HG02884 (cell line): ENCODE results near the gene GEMIN7.
A peak's percentile ranks its signal among the peaks of the same experiment; 100 is the strongest.

Experiments used
- ATAC-seq: cut with Tn5 transposase; IDR thresholded peaks from one replicate; pipeline ENCODE4 v1.9.1; 2021; ENCODE audit warnings: mild to moderate bottlenecking, moderate library complexity; ENCODE audit not compliant: unreplicated experiment

The GEMIN7 gene

GRCh38 chr19:45059258-45059965 is 19.6 kb upstream of the GEMIN7 start:
- no peak for ATAC-seq

GRCh38 chr19:45061965-45062364 is 17.1 kb upstream of the GEMIN7 start:
- ATAC-seq, result no peak

GRCh38 chr19:45063851-45064801 is 14.9 kb upstream of the GEMIN7 start:
- ATAC-seq, result no peak

- ATAC-seq, result no peak
Observed at GRCh38 chr19:45066921-45067661, 12.0 kb upstream of the GEMIN7 start.

GRCh38 chr19:45068041-45068440 is 11.0 kb upstream of the GEMIN7 start:
- ATAC-seq, result no peak

- ATAC-seq, result no peak
Observed at GRCh38 chr19:45069056-45069455, 10.0 kb upstream of the GEMIN7 start.

GRCh38 chr19:45070214-45070613 is 8.8 kb upstream of the GEMIN7 start:
- no peak for ATAC-seq

GRCh38 chr19:45070861-45071544 is 8.1 kb upstream of the GEMIN7 start:
- no peak for ATAC-seq

- no peak for ATAC-seq
Observed at GRCh38 chr19:45071545-45071938, 7.5 kb upstream of the GEMIN7 start.

- no peak for ATAC-seq
Observed at GRCh38 chr19:45071969-45072790, 6.9 kb upstream of the GEMIN7 start.

- no peak for ATAC-seq
Observed at GRCh38 chr19:45074744-45075300, 4.2 kb upstream of the GEMIN7 start.

GRCh38 chr19:45075301-45076028 is 3.6 kb upstream of the GEMIN7 start:
- peak; percentile 50 for ATAC-seq

- ATAC-seq, result peak; percentile 47
Observed at GRCh38 chr19:45076029-45076850, 2.8 kb upstream of the GEMIN7 start, which contains the start of gene ZNF296. ZNF296 (minus strand) TSS chr19:45076478; CDS start chr19:45076373, 105 bp downstream.

GRCh38 chr19:45076851-45077730 is 2.0 kb upstream of the GEMIN7 start:
- no peak for ATAC-seq

- no peak for ATAC-seq
Observed at GRCh38 chr19:45078390-45079062, 534 bp upstream of the GEMIN7 start.

- no peak for ATAC-seq
Observed at GRCh38 chr19:45079911-45080370, 881 bp downstream of the GEMIN7 start.
